ENCODE data around the gene PRRT4.
A peak's percentile ranks its signal among the peaks of the same experiment; 100 is the strongest.

PRRT4 gene

DNA sequence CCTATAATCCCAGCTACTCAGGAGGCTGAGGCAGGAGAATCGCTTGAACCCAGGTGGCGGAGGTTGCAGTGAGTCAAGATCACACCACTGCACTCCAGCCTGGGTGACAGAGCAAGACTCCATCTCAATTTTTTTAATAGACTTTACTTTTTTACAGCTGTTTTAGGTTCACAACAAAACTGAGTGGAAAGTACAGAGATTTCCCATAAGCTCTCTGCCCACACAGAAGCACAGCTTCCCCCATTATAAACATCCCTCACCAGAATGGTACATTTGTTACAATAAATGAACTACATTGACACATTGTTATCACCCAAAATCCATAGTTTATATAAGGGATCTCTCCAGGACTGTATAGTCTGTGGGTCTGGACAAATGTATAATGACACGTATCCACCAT lies 14.6 kb upstream of the PRRT4 start:
- no peak for DNase-seq (ENCODE audit: low read depth, low spot score)

DNA sequence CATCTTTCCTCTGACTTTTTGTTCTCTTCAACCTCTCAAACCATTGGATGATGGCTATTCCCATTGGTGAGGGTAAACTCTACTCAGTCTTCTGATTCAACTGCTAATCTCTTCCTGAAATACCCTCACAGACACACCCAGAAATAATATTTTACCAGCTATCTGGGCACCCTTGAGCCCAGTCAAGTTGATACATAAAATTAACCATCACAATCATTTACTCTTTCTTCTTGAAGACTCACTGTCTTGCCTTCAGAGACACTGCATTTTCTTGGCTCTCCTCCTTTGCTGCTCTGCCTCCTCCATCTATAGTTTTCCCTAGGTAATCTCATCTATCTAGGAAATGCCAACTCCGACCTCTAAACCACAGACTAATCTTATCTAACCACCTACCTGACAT lies 12.6 kb upstream of the PRRT4 start:
- no peak for DNase-seq (ENCODE audit: low read depth, low spot score)

DNA sequence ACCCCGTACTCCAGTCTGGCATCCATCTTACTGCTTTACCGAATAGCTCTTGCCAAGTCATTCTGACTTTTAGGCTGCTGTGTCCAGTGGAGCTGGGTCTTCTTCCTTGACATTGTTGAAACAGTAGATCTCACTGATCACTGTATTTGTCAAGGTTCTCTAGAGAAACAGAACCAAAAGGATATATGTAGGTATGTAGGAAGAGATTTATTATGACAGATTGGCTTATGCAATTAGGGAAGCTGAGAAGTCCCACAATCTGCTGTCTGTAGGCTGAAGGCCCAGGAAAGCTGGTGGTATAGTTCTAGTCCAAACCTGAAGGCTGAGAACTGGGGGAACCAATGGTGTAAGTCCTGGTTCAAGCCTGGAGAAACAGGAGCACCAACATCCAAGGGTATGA lies 12.1 kb upstream of the PRRT4 start:
- DNase-seq (ENCODE audit: low read depth, low spot score) = no peak

DNA sequence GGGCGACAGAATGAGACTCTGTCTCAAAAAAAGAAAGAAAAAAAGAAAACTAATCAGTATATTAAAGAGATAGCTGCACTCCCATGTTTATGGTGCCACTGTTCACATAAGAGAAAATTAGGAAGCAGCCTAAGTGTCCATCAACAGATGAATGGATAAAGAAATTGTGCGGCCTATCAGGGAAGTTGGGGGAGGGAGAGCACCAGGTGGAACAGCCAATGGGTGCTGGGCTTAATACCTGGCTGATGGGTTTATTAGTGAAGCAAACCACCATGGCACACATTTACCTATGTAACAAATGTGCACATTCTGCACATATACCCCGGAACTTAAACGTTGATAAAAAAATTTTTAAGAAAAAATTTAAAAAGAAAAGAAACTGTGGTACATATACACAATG lies 9.0 kb upstream of the PRRT4 start:
- no peak for DNase-seq (ENCODE audit: low read depth, low spot score)

DNA sequence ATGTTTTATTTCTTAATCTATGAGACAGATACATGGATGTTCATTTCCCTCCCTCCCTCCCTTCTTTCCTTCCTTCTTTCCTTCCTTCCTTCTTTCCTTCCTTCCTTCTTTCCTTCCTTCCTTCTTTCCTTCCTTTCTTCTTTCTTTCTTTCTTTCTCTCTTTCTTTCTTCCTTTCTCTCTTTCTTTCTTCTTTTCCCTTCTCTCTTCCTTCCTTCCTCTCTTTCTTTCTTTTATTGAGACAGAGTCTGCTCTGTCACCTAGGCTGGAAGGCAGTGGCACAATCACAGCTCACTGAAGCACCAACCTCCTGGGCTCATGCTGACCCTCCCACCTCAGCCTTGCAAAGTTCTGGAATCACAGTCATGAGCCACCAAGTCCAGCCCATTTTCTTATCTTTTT lies 5.5 kb upstream of the PRRT4 start:
- DNase-seq (ENCODE audit: low read depth, low spot score) = no peak

DNA sequence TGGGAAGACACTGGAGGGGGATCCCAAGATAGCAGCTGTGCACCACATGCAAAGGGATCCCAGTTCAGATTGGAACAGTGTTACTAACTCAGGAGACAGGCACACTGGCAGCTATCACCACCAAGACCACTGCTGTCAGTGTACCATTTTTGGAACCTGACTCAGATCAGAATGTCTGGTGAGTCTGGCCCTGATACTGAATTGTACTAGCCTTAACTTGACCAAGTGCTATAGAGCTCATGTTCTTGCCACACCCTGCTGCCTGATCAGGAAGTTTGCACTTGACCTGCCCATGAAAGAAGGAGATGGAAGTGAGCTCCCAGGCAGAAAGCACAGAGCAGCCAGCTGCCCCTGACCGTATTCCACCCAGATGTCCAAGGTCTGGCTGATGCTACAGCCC lies 4.8 kb upstream of the PRRT4 start:
- DNase-seq (ENCODE audit: low read depth, low spot score) = no peak

DNA sequence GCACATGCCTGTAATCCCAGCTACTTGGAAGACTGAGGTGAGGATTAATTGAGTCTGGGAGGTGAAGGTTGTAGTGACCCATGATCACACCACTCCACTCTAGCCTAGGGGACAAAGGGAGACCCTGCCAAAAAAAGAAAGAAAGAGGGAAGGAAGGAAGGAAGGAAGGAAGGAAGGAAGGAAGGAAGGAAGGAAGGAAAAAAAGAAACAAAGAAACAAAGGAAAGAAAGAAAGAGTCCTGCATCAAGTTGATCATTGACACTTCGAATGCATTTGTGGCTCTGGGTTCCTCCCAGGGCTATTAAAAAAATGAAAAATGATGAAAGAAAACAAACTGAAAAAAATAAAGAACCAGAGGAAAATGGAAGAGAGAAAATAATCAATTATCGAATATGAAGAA lies 3.9 kb upstream of the PRRT4 start:
- no peak for DNase-seq (ENCODE audit: low read depth, low spot score)

DNA sequence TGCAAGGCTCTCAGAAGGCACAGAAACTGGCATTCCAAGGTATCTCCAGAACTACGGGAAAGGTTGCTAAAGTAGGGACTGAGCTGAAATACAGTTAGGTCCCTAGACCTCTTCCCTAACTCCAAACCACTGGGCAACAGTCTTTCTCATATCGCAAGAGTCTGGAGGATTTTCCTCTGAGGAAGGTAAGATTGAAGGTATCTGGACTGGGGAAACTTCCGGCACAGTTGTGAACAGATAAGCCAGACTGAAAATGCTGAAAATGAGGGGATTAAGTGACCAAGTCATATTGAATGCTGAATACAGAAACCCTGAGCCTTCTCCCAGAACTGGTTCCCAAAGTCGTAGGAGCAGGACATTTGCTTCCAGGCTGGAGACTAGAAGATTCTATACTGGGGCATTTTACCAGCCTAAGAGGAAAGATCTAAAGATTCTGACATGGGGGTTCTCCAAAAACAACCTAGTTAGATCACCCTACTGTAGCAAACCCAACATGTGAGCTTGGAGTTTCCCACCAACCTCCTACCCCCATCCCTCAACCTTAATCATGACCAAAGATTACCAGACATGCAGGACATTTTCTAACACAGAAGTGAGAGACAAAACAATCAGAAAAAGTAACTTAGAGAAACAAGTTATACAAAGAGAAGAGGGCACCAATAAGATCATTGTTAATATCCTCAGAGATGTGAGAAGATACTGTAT lies 2.8 kb upstream of the PRRT4 start:
- DNase-seq (ENCODE audit: low read depth, low spot score) = no peak

DNA sequence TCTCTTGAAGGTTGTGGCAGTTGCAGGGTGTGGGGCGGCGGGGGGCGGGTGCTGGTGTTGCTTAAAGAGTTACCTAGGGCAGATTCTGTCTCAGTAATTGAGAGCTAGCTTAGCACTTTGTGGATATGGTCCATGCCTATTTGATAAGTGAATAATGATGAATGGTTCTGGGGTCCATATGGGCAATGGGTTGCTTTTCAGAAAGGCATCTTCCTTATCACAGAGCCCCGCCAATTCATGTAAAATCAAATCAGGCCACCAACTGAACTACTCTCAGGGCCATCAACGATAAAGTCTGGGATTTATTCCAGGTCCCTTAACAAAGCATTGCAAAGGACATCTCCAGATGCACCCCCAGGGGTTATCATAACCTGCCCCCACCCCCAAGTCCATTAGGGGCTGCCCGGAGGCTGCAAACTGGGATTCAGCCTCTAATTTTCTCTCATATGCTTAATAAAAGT lies 1.8 kb upstream of the PRRT4 start:
- no peak for DNase-seq (ENCODE audit: low read depth, low spot score)

DNA sequence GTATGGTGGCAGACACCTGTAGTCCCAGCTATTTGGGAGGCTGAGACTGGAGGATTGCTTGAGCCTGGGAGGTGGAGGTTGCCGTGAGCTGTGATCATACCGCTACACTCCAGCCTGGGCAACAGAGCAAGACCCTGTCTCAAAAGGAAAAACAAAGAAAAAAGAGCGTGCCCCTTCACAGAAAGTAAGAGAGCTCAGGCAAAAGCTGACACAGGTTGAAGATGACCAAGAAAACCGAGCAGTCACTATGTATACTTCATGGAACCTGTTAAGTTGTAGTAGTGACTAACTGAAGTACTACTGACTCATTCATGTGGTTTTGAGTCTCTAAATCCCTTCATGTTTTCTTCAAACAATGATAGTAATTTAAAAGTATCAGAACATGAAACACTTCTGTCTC lies 1.2 kb upstream of the PRRT4 start:
- no peak for DNase-seq (ENCODE audit: low read depth, low spot score)

DNA sequence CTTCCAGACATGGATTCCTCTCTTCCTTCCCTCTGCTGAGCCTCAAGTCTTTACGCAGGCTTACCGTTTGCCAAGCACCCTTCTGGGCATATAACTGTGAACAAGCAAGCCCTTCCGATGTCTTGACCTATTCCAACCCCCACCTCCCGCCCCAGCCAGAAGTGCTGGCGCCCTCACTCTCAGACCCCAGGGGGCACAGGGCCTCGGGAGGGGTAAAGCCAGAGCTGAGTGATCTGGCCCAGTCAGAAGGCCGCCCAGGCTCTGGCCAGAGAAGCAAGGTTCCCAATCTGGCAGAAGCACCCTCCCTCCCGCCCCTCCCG lies 1.2 kb downstream of the PRRT4 start:
- DNase-seq (ENCODE audit: low read depth, low spot score) = no peak

DNA sequence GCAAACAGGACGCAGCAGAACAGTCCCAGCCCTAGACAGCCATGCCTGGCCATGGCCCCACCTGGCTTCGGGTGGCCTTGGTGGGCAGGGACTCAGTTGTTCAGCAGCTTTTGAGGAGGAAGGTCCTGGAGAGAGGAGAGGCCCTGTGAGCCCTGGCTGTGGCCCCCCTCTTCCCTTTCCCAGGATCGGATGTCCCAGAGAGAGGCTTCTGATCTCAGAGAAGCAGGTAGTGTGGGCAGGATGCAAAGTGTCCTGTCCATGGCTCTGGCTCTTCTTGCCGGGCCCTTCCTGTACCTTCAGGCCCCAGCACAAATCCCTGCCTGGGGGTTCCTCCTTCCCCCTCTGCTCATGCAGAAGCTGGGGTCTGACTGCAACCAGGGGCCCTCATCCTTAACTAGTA lies 1.6 kb downstream of the PRRT4 start:
- no peak for DNase-seq (ENCODE audit: low read depth, low spot score)

DNA sequence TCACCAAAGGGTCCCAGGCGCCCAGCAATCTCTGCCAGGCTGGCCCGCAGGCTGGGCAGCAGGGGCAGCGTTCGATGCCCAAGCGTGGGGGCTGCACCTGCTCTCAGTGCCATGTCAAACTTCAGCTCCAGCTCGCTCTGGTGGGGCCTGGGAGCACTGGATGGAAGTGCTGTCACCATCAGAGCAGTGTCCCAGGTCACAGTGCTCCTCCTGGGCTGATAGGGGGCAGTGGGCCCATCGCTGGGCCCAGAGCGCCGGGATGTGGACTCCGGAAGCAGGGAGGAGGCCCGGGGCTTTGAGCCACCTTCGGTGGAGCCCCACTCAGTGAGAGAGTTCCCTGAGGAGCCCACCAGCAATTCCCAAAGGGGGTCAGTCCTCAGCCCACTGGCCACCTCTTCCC lies 2.2 kb downstream of the PRRT4 start:
- no peak for DNase-seq (ENCODE audit: low read depth, low spot score)

DNA sequence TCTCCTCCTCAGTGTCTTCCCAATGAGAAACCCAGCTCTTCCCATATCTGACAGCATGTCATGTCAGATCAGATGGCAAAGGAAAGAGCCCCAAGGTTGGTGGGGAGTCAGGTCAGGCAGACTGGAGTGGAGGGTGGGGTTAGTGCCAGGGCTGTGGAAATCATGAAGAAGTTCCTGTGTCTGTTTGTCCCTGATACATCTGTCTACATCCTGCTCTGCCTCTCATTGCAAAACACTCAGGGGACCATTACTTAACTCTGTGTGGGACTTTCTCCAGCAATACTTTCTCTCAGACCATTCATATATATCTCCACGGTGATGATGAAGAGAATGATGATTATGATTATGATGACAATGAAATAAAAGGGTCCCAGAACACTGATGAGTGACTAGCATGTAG lies 3.3 kb downstream of the PRRT4 start:
- no peak for DNase-seq (ENCODE audit: low read depth, low spot score)

DNA sequence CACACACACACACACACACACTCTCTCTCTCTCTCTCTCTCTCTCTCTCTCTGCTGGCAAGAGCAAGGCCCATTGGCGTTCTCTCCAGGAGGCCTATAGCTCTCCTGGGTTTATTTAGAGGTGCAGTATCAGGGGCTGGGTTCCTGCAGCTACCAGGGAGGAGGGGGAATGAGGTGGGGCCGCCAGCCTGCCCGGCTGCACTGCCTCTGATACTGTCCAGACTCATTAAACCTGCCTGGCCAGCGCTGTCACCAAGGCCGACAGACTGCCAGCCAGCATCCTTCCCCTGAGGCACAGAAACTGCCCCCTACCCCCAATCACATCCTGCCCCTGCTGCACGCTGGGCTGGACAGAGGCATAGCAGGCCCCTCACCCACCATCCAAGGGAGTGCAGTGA lies 4.3 kb downstream of the PRRT4 start:
- DNase-seq (ENCODE audit: low read depth, low spot score) = no peak

DNA sequence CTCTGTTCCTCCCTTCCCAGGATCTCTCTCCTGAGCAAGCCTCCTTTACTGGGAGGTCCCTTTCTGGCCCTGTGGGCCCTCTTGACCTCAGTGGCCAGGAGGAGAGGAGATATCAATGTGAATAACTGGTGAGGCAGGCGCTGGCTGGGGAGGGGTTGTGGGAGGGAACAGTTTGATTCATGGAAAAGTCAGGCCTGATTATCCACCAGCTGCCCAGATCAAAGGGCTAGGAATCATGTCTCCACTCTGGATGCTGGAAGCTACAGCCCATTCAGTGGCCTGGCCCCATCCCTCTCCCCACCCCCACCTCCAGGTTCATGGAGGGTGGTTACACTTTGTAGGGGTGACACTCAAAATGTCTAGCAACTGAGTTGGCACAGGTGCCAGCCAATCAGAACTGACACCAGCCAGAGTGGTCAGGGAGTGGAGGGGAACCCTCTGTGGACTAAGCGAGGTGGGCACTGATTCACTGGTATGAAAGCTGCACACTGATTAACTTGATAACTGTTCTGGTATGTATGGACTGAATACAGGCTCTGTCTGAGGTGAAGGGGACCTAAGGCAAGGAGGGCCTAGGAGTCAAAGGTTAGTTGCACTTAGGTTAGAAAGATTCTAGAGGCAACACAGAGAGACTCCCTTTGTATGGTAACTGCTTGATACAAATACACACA lies 4.8 kb downstream of the PRRT4 start:
- DNase-seq (ENCODE audit: low read depth, low spot score) = no peak

DNA sequence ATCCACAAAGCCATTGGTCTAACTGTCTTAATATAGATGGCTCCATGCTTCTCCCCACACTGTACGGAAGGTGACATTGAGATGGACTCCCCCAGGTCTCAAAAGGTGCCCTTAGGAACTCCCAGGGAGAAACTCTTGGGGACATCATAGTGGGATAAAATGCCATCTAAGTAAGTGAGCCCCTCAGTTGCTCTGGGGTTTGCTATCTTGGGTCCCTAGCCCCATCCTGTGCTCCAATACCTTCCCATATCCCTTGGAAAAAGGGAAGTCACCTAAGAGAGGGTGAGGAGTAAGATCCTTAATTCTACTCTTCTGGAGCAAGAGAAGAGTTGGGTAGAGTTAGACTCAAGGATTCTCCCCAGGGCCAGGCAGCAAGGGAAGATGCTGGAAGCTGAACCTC lies 7.9 kb downstream of the PRRT4 start:
- DNase-seq (ENCODE audit: low read depth, low spot score) = no peak

DNA sequence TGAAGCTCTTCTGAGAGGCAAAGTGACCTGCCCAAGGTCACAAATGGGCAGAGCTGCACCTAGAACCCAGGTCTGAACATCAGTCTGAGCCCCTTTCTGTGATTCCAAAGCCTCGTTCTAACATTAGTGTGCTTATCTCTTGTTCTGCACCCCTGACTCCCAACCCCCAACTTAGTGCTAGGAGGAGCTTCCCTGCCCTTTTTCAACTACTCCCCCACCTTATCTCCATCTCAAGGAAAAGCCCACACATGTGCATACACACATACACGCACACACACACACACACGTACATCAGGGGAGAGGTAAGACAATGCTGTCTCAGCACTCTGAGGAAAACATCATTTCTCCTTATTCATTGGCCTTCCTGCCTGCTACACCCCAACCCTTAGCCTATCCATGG lies 8.3 kb downstream of the PRRT4 start:
- DNase-seq (ENCODE audit: low read depth, low spot score) = no peak

DNA sequence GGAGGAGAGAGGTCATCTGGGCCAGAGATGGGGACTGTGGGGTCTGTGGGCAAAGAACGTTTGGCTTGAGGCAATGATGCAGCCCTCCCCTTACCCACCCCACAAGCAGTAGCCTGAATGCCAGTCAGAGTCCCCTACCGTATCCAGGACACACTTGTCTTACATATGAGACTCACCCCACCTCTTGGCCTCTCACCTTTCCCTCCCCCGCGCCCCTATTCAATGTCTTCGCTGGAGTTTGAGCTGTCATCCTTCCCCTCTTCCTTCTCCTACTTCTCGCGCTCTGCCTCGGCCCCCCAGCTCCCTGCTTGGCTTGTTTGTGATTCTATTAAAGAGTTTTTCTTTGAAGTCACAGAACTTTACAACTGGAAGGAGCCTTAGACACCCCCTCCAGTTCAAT lies 8.9 kb downstream of the PRRT4 start:
- DNase-seq (ENCODE audit: low read depth, low spot score) = no peak

DNA sequence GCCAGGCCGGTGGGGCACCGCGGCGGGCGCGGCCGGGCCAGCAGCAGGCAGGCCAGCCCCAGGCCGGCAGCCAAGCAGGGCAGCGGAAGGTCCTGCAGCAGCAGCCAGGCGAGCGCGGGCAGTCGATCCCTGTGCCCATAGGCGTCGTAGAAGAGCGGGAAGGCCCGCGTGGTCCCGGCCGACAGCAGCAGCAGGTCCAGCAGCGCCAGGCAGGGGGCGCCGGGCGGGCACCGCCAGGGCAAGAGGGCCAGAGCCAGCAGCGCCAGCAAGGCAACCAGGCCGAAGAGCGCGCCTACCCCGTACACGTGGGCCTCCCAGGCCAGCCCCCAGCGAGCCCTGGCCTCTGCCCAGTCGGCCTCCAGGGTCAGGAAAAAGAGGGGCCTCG lies 9.3 kb downstream of the PRRT4 start:
- peak; percentile 79 for DNase-seq (ENCODE audit: low read depth, low spot score)

DNA sequence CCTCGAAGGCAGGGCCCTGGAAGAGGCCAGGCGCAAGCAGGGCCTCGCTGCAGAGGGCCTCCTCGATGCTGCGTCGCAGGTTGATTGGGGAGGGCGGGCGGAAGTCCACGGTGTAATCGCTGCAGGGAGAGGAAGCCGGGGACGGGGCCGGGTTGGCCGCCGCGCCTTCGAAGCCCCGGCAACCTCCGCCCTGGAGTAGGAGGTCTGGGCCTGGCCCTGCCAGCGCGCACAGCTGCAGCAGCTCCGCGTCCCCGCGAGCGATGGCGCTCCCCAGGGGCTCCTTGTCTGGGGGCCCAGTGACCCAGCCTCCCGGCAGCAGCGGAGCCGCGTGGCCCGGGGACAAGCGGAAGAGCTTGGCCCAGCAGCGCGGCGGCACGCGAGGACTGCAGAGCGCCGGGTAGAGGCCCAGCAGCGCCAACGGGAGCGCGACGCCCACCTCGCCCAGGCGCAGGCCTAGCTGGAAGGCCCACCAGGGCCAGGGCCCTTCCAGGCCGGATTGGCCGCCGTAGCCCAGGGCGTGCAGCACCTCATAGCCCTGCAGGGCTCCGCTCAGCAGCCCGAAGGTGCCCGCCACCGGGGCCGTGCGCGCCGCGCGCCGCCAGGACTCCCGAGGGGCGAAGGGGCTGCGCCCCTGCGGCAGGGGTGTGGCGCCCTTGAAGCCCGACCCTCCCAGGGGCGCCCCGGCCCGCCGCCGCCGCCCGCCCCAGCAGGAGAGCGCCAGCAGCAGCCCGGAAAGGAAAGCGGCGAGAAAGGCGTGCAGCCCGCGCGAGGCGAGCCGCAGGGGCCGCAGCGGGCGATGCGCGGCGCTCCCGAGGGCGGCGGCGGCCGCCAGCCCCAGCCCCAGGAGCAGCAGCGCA lies 10.0 kb downstream of the PRRT4 start:
- no peak for DNase-seq (ENCODE audit: low read depth, low spot score)

DNA sequence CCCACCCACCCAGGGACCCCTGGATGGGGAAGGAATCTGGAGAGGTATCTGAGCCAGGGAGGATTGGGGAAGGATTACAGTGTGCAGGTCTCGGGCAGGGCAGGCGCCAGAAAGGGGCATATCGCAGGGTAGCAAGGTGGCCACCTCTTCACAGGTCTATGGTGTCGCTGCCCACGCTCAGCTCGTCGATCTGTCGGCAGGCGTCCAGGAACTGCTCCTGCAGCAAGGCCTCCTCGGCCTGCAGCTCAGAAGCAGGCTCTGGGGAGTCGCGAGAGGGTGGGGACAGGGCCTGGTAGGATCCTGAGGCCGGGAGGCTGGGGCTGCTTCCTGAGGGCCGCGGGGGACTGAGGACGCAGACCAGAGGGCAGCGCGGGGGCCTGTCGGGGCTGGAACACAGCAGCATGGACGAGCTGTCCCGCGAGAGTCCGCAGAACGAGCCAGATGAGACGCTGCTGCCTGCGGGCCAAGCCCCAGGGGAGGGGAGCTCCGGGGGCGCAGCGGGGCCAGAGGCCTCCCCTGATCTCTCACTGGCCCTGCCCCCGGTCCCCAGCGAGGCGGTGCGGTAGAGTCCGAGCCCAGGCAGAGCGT lies 10.7 kb downstream of the PRRT4 start:
- no peak for DNase-seq (ENCODE audit: low read depth, low spot score)

DNA sequence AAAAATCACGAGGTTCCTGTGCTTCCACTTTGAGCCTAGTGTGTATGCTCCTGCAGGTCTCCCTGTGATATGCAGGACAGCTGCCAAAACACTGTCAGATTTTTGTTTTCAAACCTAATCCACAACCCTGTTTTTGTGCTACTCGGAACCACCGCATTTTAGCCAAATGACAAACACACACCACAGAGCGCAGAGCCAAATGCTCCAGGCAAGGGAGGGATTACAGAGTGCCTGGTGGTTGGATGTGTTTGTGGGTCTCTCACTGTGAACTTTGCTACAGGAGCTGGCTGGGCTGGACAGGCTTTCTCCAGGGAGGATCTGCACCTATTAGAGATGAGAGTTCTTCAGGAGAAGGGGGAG lies 12.0 kb downstream of the PRRT4 start:
- DNase-seq (ENCODE audit: low read depth, low spot score) = peak; percentile 67
